Natural killer cell treated with Interleukin-12 subunit alpha and Interleukin-12 subunit beta and Interleukin-15 and Interleukin-18, amount 100 ng/mL, for 72 hours (primary cell): ENCODE data around the gene KCNAB1. TPM values are rescaled to one million over a fixed set of nuclear protein-coding genes. Genes with fewer than 3 reads are reported as not detected.

Source experiments
- ATAC-seq, 2 donors: fragments of 150-1000 bp; cut with Tn5 transposase in 1 of 2; sonication (Bioruptor Pico), chemical (Tn5 transposase) in 1 of 2; 2 replicates each; pipeline ENCODE4 v1.10.0; 2021
- DNase-seq: peaks from one replicate; pipeline ENCODE4 v3.0.0; 2022; ENCODE audit warnings: low spot score
- H3K27ac Mint-ChIP-seq, 2 donors: 1 replicate in 1 of 2; 2 replicates in 1 of 2; pipeline ENCODE4 v1.8.0; 2022; ENCODE audit warnings: mixed read lengths in 2 of 2, mild to moderate bottlenecking in 1 of 2, moderate library complexity in 1 of 2
- H3K27me3 Mint-ChIP-seq, 2 donors: 1 replicate in 1 of 2; 2 replicates in 1 of 2; pipeline ENCODE4 v1.8.0; 2022; ENCODE audit warnings: mixed read lengths in 2 of 2
- H3K36me3 Mint-ChIP-seq: one replicate; pipeline ENCODE4 v1.8.0; 2022; ENCODE audit warnings: mixed read lengths
- H3K4me1 Mint-ChIP-seq, 2 donors: 1 replicate in 1 of 2; 2 replicates in 1 of 2; pipeline ENCODE4 v1.8.0; 2022; ENCODE audit warnings: low read depth in 2 of 2, mixed read lengths in 2 of 2, mild to moderate bottlenecking in 1 of 2
- H3K4me3 Mint-ChIP-seq: one replicate; pipeline ENCODE4 v1.8.0; 2022; ENCODE audit warnings: mixed read lengths
- H3K9me3 Mint-ChIP-seq: 2 replicates; pipeline ENCODE4 v1.8.0; 2022; ENCODE audit warnings: mixed read lengths
- total RNA-seq, 2 donors: library from RNA; stranded (reverse); gene quantifications; one replicate each; pipeline ENCODE4 v1.2.3, GENCODE V29; 2022

The KCNAB1 gene
- total RNA-seq, 2 donors from 2014 or later = not detected

DNA sequence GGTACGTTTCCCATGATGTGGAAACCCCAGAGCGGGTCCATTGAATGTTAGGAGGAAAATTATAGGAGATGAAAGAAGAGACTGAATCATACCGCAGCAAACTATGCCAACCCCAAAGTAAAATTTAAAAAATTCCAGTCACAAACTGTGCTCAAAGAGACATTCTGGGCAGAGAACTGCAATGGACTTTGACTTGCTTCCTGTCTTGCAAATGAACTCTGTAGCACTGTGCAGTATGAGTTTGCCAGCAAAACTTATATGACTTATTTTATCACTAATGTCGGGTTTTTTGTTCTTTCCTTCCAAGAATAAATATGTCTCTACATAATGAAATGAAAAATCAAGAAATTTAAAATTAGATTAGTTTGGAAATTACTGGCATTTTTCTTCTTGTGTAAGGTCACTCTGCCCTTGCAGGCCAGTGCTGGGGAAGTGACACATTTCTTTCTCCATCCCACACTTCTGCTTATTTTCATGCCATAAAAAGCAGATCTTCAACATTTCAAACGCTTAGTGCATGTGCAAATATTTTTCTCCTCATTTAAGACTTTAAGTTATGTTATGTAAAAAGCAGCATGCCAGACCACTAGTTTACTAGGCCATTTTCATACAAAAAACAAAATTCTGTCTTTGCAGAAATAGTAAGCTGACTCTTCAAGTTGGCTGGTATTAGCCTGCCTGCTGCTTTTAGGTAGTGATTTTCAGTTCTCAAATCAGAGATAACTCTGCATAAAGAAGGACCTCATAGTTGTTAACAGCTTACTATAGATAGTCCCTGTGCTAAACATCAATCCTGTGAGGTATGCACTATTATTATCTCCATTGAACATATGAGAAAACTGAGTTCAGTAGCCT lies 466.8 kb downstream of the KCNAB1 start:
- DNase-seq = no peak
- Mint-ChIP-seq H3K27ac (no peak overlapping the region), H3K9me3 (no peaks in the 10 kb centered on the region), H3K4me1 (peaks cover 0 to 4% of the 10 kb centered on the region in 2 donors), H3K36me3 (no peaks in the 10 kb centered on the region), H3K27me3 (peaks cover 0 to 2% of the 10 kb centered on the region in 2 donors), H3K4me3 (no peak overlapping the region)
- no peak for ATAC-seq

DNA sequence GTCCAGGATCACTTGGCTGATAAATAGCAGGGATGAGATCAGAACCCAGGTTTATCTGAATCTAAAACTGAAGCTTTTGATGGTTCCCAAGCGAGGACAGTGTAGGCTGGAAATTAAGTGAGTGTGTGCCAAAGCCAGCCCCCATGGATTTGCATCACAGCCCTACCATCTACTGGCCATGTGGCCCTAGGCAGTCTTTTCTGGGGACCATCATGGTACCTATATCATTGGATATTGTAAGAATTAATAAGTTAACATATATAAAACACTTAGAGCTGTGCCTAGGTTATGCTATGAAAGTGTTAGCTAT lies 467.3 kb downstream of the KCNAB1 start:
- ATAC-seq (no peak), DNase-seq (no peak)
- Mint-ChIP-seq H3K27ac (no peak overlapping the region), H3K27me3 (peaks cover 0 to 2% of the 10 kb centered on the region in 2 donors), H3K4me3 (no peak overlapping the region), H3K36me3 (no peaks in the 10 kb centered on the region), H3K9me3 (no peaks in the 10 kb centered on the region), H3K4me1 (peaks cover 0 to 4% of the 10 kb centered on the region in 2 donors)

Other genes starting within 250 kb of the KCNAB1 start
- gene GMPS, start 249.9 kb upstream of the KCNAB1 start, total RNA-seq = 100 to 1,000 TPM in 1 of 2 donors, 10 to 100 TPM in 1; 79.5 to 127 TPM